ENCODE data around the gene TMEM150B. TPM values are rescaled to one million over a fixed set of nuclear protein-coding genes. Genes with fewer than 3 reads are reported as not detected.
A peak's percentile ranks its signal among the peaks of the same experiment; 100 is the strongest.

TMEM150B gene
- total and polyA plus RNA-seq, 2 of the 13 experiments (the other 11 are each of a cell fraction or from before 2014, with no cell fraction given) = 1.3 to 1.8 TPM

DNA sequence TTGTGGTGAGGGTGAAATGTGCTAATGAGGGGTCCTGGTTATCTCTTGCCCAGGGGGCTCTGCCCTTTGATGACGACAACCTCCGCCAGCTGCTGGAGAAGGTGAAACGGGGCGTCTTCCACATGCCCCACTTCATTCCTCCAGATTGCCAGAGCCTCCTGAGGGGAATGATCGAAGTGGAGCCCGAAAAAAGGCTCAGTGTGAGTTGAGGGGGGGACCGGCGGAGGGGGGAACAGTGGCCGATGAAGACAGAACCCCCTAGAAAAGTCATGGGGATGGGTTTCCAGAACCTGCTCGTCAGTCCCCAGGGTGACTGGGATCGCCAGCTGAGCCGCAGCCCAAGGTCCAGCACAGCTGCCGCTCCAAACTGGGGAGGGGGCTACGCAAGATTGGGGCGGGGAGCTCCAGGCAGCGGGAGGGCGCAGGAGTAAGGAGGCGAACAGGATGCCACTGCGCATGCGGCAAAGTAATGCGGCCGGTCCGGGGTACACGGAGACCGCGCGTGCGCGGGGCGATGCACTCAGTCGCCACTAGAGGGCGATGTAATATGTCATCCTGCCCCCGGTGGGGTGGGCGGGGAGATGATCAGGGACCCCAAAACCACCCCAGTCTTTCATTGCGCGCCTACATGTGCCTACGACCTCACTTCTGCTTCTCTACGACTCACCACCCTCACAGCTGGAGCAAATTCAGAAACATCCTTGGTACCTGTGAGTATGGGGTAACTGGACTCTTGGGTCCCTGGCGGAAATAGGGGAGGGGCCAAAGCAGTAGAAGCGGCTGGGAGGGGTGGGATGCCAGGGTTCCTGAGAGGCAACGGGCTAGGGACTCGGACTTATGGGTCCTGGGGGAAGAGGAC is 23.5 kb downstream of the TMEM150B start (continued):
- TF ChIP-seq, protein P1, sequence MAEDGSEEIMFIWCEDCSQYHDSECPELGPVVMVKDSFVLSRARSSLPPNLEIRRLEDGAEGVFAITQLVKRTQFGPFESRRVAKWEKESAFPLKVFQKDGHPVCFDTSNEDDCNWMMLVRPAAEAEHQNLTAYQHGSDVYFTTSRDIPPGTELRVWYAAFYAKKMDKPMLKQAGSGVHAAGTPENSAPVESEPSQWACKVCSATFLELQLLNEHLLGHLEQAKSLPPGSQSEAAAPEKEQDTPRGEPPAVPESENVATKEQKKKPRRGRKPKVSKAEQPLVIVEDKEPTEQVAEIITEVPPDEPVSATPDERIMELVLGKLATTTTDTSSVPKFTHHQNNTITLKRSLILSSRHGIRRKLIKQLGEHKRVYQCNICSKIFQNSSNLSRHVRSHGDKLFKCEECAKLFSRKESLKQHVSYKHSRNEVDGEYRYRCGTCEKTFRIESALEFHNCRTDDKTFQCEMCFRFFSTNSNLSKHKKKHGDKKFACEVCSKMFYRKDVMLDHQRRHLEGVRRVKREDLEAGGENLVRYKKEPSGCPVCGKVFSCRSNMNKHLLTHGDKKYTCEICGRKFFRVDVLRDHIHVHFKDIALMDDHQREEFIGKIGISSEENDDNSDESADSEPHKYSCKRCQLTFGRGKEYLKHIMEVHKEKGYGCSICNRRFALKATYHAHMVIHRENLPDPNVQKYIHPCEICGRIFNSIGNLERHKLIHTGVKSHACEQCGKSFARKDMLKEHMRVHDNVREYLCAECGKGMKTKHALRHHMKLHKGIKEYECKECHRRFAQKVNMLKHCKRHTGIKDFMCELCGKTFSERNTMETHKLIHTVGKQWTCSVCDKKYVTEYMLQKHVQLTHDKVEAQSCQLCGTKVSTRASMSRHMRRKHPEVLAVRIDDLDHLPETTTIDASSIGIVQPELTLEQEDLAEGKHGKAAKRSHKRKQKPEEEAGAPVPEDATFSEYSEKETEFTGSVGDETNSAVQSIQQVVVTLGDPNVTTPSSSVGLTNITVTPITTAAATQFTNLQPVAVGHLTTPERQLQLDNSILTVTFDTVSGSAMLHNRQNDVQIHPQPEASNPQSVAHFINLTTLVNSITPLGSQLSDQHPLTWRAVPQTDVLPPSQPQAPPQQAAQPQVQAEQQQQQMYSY (CRISPR knock-in tag; IDR thresholded peaks at IDR 0.05) = no peak
- TF ChIP-seq KLF13 (CRISPR knock-in tag; IDR thresholded peaks at IDR 0.05) (no peak), ZSCAN21 (CRISPR knock-in tag; IDR thresholded peaks at IDR 0.05; ENCODE audit: borderline replicate concordance) (no peak; the same call in 1 of the 2 replicates), IRF2 (CRISPR knock-in tag; IDR thresholded peaks at IDR 0.05) (peak; percentile 21; the same call in 1 of the 2 replicates), NFE2L1 (CRISPR knock-in tag; IDR thresholded peaks at IDR 0.05; ENCODE audit: borderline replicate concordance) (no peak), ELF1 (CRISPR knock-in tag; IDR thresholded peaks at IDR 0.05) (no peak), ATRX (CRISPR knock-in tag; IDR thresholded peaks at IDR 0.05; ENCODE audit: borderline replicate concordance) (no peak), GABPB1 (CRISPR knock-in tag; IDR thresholded peaks at IDR 0.05) (peak; percentile 49; the same call in 1 of the 2 replicates), FOXA3 (CRISPR knock-in tag; IDR thresholded peaks at IDR 0.05) (no peak; the same call in 1 of the 2 replicates), ZFP36 (IDR thresholded peaks at IDR 0.05; ENCODE audit: borderline replicate concordance, low read depth, low read length, partially characterized antibody) (no peak), TMF1 (CRISPR knock-in tag; IDR thresholded peaks at IDR 0.05; ENCODE audit: low read depth) (no peak), GATAD1 (CRISPR knock-in tag; IDR thresholded peaks at IDR 0.05) (no peak), RELA (CRISPR knock-in tag; IDR thresholded peaks at IDR 0.05) (no peak), MYC (CRISPR knock-in tag; IDR thresholded peaks at IDR 0.05; ENCODE audit: borderline replicate concordance) (peak; percentile 53), SP140L (CRISPR knock-in tag; IDR thresholded peaks at IDR 0.05; ENCODE audit: borderline replicate concordance) (no peak), ZNF790 (CRISPR knock-in tag; IDR thresholded peaks at IDR 0.05; ENCODE audit: borderline replicate concordance) (no peak)
- TF ChIP-seq, protein P2, sequence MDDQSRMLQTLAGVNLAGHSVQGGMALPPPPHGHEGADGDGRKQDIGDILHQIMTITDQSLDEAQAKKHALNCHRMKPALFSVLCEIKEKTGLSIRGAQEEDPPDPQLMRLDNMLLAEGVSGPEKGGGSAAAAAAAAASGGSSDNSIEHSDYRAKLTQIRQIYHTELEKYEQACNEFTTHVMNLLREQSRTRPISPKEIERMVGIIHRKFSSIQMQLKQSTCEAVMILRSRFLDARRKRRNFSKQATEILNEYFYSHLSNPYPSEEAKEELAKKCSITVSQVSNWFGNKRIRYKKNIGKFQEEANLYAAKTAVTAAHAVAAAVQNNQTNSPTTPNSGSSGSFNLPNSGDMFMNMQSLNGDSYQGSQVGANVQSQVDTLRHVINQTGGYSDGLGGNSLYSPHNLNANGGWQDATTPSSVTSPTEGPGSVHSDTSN (CRISPR knock-in tag; IDR thresholded peaks at IDR 0.05; ENCODE audit: borderline replicate concordance) = no peak
- TF ChIP-seq, protein P3, sequence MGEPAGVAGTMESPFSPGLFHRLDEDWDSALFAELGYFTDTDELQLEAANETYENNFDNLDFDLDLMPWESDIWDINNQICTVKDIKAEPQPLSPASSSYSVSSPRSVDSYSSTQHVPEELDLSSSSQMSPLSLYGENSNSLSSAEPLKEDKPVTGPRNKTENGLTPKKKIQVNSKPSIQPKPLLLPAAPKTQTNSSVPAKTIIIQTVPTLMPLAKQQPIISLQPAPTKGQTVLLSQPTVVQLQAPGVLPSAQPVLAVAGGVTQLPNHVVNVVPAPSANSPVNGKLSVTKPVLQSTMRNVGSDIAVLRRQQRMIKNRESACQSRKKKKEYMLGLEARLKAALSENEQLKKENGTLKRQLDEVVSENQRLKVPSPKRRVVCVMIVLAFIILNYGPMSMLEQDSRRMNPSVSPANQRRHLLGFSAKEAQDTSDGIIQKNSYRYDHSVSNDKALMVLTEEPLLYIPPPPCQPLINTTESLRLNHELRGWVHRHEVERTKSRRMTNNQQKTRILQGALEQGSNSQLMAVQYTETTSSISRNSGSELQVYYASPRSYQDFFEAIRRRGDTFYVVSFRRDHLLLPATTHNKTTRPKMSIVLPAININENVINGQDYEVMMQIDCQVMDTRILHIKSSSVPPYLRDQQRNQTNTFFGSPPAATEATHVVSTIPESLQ (CRISPR knock-in tag; conservative IDR thresholded peaks at IDR 0.05) = no peak
- TF ChIP-seq, protein P4, sequence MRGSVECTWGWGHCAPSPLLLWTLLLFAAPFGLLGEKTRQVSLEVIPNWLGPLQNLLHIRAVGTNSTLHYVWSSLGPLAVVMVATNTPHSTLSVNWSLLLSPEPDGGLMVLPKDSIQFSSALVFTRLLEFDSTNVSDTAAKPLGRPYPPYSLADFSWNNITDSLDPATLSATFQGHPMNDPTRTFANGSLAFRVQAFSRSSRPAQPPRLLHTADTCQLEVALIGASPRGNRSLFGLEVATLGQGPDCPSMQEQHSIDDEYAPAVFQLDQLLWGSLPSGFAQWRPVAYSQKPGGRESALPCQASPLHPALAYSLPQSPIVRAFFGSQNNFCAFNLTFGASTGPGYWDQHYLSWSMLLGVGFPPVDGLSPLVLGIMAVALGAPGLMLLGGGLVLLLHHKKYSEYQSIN (CRISPR knock-in tag; IDR thresholded peaks at IDR 0.05; ENCODE audit: borderline replicate concordance) = no peak
- TF ChIP-seq, protein P5, sequence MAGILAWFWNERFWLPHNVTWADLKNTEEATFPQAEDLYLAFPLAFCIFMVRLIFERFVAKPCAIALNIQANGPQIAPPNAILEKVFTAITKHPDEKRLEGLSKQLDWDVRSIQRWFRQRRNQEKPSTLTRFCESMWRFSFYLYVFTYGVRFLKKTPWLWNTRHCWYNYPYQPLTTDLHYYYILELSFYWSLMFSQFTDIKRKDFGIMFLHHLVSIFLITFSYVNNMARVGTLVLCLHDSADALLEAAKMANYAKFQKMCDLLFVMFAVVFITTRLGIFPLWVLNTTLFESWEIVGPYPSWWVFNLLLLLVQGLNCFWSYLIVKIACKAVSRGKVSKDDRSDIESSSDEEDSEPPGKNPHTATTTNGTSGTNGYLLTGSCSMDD (CRISPR knock-in tag; IDR thresholded peaks at IDR 0.05) = no peak

Data from HepG2 (cell line).